NCI-H82 treated with DMSO at 0.1 percent for 48 hours (cell line): Measurements from ENCODE around the gene ARHGEF38.
"Not testable (repeated sequence)": the region's sequence is repeated elsewhere in the genome, so short reads cannot be mapped to it uniquely, and the experiment has no call there.

Experiments used
- DNase-seq: peaks from one replicate; lab custom pipeline; 2025; ENCODE audit not compliant: unreplicated experiment; lab: John Stamatoyannopoulos, UW

The ARHGEF38 gene

GRCh38 chr4:105650190-105650589 lies 97.8 kb downstream of the ARHGEF38 start:
- DNase-seq, result no peak

- DNase-seq, result no peak
Measured at GRCh38 chr4:105651884-105652283, 99.5 kb downstream of the ARHGEF38 start.

- no peak for DNase-seq
Measured at GRCh38 chr4:105652286-105652888, 100.0 kb downstream of the ARHGEF38 start.

- DNase-seq, result no peak
Measured at GRCh38 chr4:105657117-105657765, 104.8 kb downstream of the ARHGEF38 start.

- DNase-seq, result no peak
Measured at GRCh38 chr4:105659190-105659589, 106.8 kb downstream of the ARHGEF38 start.

GRCh38 chr4:105661028-105661427 lies 108.6 kb downstream of the ARHGEF38 start:
- DNase-seq, result no peak

- no peak for DNase-seq
Measured at GRCh38 chr4:105662935-105663675, 110.7 kb downstream of the ARHGEF38 start.

GRCh38 chr4:105666693-105667092 lies 114.3 kb downstream of the ARHGEF38 start:
- peak; percentile 13 for DNase-seq

- no peak for DNase-seq
Measured at GRCh38 chr4:105670684-105671083, 118.3 kb downstream of the ARHGEF38 start.

GRCh38 chr4:105671301-105671700 lies 118.9 kb downstream of the ARHGEF38 start:
- DNase-seq, result no peak

GRCh38 chr4:105674011-105674410 lies 121.6 kb downstream of the ARHGEF38 start:
- no peak for DNase-seq

GRCh38 chr4:105677709-105678108 lies 125.3 kb downstream of the ARHGEF38 start:
- DNase-seq, result no peak

GRCh38 chr4:105679186-105679585 lies 126.8 kb downstream of the ARHGEF38 start:
- DNase-seq, result no peak

GRCh38 chr4:105683038-105683437 lies 130.6 kb downstream of the ARHGEF38 start:
- no peak for DNase-seq

GRCh38 chr4:105686571-105686970 lies 134.2 kb downstream of the ARHGEF38 start:
- no peak for DNase-seq

- DNase-seq, result not testable (repeated sequence)
Measured at GRCh38 chr4:105694812-105695211, 142.4 kb downstream of the ARHGEF38 start.

- not testable (repeated sequence) for DNase-seq
Measured at GRCh38 chr4:105695832-105696231, 143.4 kb downstream of the ARHGEF38 start.

- no peak for DNase-seq
Measured at GRCh38 chr4:105698607-105699006, 146.2 kb downstream of the ARHGEF38 start.

GRCh38 chr4:105707782-105708180 lies 155.4 kb downstream of the ARHGEF38 start:
- DNase-seq, result no peak

- DNase-seq, result peak; percentile 61
Measured at GRCh38 chr4:105708181-105709080, 156.0 kb downstream of the ARHGEF38 start, which contains the start of the genes GSTCD and INTS12. Gene GSTCD (plus strand): TSS chr4:105708784. CDS start chr4:105717614, 8,830 bp downstream. Gene INTS12 (minus strand): TSS chr4:105708689. CDS start chr4:105700005, 8,684 bp downstream.

GRCh38 chr4:105709081-105709450 lies 156.6 kb downstream of the ARHGEF38 start:
- DNase-seq, result no peak
